Erythroblast (primary cell): ENCODE measurements around the gene PUM1.

ENCODE experiments used
- DNase-seq, 2 experiments: peaks; one replicate each; lab custom pipeline; 2025; lab: John Stamatoyannopoulos, UW
- GATA1 ChIP-seq: IDR thresholded peaks from 2 replicates; pipeline ENCODE4 v1.6.1; 2011; ENCODE audit warnings: low read depth, mild to moderate bottlenecking, control low read depth, low read length, moderate library complexity
- POLR2A ChIP-seq: IDR thresholded peaks from 2 replicates; pipeline ENCODE4 v1.6.1; 2011; ENCODE audit warnings: mild to moderate bottlenecking, low read length

The PUM1 gene

GRCh38 chr1:31007462-31007991 is 58.0 kb downstream of the PUM1 start:
- DNase-seq = no peak
- TF ChIP-seq POLR2A (no peak), GATA1 (no peak)

- no peak for TF ChIP-seq POLR2A
- no peak for TF ChIP-seq GATA1
- no peak for DNase-seq
Measured at GRCh38 chr1:31006747-31007146, 58.8 kb downstream of the PUM1 start.

GRCh38 chr1:31005617-31006166 is 59.8 kb downstream of the PUM1 start:
- no peak for DNase-seq
- TF ChIP-seq GATA1 (no peak), POLR2A (no peak)

- no peak for TF ChIP-seq POLR2A
- no peak for TF ChIP-seq GATA1
- no peak for DNase-seq
Measured at GRCh38 chr1:31005198-31005597, 60.3 kb downstream of the PUM1 start.

- no peak for DNase-seq
Measured at GRCh38 chr1:31004231-31004621, 61.3 kb downstream of the PUM1 start.

GRCh38 chr1:31003613-31004230 is 61.8 kb downstream of the PUM1 start:
- DNase-seq = no peak
- no peak for TF ChIP-seq GATA1
- no peak for TF ChIP-seq POLR2A

More at GRCh38 chr1:31004231-31004621, 61.3 kb downstream of the PUM1 start:
- TF ChIP-seq GATA1 (no peak), POLR2A (no peak)

- TF ChIP-seq GATA1 = no peak
- no peak for TF ChIP-seq POLR2A
- no peak for DNase-seq
Measured at GRCh38 chr1:31000301-31000700, 65.2 kb downstream of the PUM1 start.

GRCh38 chr1:30998887-30999286 is 66.6 kb downstream of the PUM1 start:
- TF ChIP-seq GATA1 (no peak), POLR2A (no peak)
- no peak for DNase-seq

- DNase-seq = no peak
- TF ChIP-seq POLR2A = no peak
- no peak for TF ChIP-seq GATA1
Measured at GRCh38 chr1:30998171-30998570, 67.3 kb downstream of the PUM1 start.

GRCh38 chr1:30997463-30998057 is 68.0 kb downstream of the PUM1 start:
- no peak for DNase-seq

GRCh38 chr1:30995990-30996612 is 69.4 kb downstream of the PUM1 start:
- no peak for DNase-seq
- no peak for TF ChIP-seq POLR2A
- TF ChIP-seq GATA1 = no peak

More at GRCh38 chr1:30997463-30998057, 68.0 kb downstream of the PUM1 start:
- TF ChIP-seq GATA1 (no peak), POLR2A (no peak)

- TF ChIP-seq POLR2A (no peak), GATA1 (no peak)
- DNase-seq = no peak
Measured at GRCh38 chr1:30991862-30992606, 73.5 kb downstream of the PUM1 start.

- DNase-seq = no peak
- TF ChIP-seq GATA1 = no peak
- TF ChIP-seq POLR2A = no peak
Measured at GRCh38 chr1:30990591-30990990, 74.9 kb downstream of the PUM1 start.

- TF ChIP-seq GATA1 (no peak), POLR2A (no peak)
- DNase-seq = no peak
Measured at GRCh38 chr1:30988045-30988444, 77.5 kb downstream of the PUM1 start.
